ENCODE measurements around the gene KLHL21.

KLHL21 gene

DNA sequence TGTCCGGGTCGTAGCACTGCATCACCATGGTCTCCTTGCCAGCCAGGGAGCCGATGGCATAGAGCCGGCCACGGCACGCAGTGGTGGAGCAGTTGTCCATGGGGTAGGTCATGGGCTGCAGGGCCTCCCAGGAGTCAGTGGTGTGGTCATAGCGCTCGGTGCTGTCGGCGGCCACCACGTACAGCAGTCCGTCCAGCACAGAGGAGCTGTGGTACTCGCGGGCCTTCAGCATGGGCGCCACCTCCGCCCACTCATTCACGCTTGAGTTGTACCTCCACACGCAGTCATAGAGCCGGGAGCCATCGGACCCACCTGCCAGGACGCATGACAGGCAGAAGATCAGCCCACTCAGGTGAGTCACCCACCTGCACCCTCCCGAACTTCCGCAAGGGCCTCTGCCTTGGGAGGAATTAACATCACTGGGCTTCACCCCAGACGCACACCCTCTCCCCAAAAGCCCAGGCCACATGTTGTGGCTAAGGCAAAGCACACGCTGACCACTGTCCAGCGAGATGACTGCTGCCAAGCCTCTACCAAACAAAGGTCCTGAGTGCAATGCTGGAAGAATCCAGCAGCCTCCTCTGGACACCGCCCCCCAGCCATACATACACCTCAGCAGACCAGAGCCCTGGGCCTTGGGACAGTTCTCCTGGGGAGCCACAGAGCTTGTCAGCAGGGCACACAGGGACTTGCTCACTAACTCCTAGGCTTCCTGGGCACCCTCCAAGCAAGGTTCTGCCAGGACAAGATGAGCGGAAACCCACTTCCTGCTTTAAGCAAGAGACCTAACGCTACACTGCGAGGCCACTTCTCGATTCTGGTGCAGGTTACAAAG is 3.3 kb downstream of the KLHL21 start:
- DNase-seq, result no peak

DNA sequence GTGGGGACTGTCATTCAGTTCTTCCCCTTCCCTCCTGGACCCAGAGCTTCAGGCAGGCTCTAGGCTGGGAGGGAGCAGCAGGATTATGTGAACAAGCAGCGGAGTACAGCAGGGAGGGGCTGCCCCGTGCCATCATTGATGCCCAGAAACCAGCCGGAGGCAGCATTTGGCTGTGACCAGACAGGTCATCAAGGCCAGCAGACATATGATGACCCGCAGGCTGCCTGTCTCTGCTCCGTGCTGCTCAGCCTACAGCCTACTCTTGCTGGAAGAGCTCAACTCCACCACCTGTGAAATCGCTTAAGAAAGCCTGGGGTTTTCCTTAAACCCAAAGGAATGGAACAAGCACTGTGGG is 4.9 kb downstream of the KLHL21 start:
- DNase-seq, result no peak

DNA sequence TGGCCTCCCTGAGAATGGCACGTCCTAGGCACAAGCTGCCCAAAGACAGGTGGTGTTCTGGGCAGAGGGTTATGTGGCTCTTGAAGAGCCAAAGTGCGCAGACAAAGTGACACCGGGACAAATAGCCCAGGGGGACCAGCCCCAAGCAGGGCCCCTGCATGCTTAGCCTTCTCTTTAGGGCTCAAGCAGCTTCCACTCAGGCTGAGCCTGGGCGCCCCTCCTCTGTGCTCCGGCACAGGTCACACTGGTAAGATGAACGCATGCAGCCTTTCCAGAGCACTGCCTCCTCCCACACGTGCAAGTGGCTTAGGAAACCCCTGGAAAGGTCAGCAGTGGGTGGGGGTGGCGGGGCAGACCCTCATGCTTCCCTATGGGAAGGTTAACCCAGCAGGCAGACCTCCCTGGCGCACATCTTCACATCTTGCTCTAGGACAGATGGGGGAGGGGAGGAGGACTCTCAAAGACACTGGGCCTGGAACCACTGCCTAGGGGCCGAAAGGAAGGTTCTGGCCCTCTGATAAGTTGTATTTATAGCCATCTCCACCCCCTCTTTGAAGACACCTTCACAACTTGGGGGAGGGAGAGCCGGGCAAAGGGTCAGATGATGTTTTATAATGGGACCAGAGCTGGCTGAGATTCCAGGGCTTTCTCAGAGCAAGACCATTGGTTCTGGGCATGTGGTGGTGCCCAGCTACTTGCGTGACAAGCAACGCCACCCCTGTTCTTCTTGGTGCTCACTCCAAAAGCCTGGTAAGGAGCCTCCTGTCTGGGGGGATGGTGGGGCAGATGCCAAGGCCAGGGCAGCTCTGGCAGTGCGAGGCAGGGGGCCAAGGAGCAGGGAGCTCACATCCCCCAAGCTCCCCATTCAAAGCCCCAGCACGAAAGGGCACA is 5.5 kb downstream of the KLHL21 start:
- DNase-seq, result no peak

DNA sequence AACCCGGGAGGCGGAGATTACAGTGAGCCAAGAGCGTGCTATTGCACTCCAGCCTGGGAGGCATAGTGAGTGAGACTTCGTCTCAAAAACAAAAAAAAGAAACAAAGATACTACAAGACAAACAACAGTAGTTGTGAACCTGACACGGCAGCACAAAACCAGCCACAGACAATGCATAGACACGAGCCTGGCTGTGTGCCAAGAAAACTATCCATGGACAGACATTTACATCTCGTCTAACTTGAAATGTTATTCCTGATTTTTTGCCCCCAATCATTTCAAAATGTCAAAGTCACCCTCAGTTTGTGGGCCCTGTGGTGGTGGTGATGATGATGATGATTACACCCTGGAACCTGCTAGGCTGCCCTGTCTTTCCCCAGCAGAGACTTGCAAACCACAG is 6.3 kb downstream of the KLHL21 start:
- DNase-seq, result no peak

DNA sequence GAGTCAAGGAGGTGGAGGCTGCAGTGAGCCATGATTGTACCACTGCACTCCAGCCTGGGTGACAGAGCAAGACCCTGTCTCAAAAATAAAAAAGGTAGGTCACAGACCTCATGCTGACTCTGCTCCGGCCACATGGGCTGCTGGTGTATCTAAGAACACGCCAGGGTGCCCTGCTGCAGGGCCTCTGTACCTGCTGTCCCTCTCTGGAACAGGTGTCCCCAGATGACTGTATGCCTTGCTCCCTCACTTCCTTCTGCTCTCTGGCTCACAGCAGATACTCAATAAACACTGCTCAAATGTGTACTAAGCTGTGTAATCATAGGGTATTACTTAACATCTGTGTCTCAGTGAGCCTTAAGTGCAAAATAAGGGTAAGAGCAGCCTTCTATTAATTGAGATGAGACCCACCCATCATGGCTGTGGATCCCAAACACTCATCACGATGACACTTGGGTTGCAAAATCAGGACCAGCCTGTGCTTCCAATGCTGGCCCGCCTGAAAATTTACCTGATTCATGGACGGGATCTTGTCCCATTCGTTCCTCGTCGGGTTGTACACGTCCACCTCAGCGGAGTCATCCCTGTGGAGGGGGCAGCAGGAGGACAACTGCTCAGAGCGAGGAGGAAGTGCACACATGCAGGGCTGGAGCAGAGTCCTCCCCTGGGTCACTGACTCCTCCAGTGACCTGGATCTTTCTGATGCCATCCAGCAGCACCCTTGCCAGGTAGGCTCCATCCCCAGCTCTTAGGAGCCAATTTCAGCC is 7.5 kb downstream of the KLHL21 start:
- DNase-seq, result no peak

DNA sequence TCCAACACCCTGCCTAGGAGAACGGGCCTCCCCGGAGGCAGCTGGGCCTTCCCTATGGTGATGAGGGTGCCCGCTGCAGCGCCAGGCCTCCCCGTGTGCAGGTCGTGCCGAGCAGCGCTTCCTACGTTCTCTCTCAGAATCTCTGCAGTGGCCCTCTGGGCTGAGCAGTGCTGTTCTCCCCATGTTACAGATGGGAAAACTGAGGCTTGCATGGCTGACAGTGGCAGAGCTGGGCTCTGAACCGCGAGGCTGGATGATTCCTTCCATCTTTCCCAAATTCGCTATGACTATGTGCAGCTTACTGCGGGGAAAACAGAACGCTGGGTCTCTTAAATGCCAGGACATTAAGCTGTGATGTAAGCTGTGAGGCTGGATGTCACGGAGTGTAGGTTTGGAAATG is 8.9 kb downstream of the KLHL21 start:
- no peak for DNase-seq

DNA sequence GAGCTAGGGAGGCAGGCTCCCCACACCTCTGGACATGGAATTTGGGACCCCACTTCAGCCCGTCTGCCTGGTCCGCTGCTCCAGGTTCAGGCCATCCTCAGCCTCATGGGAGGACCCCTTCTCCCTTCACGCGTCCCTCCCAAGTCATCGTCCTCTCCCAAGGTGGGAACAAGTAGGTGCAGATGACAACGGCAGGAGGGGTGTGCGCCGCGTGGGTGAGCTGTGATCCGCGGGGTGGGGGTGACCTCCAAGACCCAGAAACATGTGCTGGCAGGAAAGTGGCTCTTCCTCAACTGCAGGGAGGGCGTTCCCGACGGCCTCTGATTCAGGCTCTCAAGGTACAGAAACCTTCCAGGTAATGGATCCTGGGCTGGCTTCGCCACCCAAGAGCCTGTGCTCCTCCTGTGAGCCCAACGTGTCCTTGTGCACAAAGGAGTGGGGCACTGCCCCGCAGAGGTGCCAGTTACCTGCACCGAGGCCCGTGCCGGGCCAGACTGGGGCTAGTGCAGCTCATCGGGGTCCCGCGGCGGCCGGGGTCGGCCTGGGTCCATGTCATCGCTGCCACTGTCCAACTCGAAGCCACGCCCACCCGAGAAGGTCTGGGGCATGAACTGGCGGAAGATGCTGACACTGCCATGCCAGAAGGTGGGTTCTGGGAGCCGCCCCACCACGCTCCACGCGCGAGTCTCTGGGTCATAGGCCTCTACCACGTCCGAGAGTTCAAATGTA is 9.6 kb downstream of the KLHL21 start:
- DNase-seq, result no peak

DNA sequence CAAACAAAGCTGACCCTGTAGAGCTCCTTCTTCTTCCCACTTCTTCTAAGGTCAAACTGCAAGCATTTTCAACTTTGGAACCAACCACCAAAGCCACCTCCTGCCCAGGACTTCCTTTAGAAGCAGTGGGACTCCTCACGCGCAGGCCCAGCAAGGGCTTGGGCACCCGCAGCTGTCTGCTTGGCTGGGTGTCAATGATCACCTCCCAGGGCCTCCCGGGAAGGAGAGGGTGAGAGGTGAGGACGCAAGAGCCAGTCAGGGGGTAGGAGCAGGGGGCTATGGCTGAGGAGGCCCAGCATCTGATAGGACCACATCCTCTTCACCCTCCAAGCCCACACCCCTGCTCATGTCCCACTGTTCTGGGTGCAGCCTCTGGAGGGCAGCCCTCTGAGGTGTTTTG is 10.2 kb downstream of the KLHL21 start:
- no peak for DNase-seq

DNA sequence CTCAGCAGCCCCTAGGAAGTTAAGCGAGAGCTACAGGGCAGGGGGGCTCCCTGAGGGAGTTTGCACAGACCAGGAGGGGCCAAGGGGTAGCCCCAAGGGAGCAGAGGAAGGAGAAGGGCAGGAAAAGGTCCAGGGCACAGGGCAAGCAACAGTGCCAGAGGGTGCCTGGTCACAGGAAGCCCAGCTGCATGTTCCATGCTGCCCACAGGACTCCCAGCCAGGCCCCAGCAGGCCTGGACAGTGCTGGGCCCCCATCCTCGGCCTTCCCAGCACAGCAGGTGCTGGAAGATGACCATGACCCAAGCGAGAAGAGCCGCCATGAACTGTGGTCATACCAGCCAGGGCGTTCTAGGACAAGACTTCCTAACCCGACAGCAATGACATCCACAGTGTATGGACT is 11.0 kb downstream of the KLHL21 start:
- DNase-seq, result no peak

DNA sequence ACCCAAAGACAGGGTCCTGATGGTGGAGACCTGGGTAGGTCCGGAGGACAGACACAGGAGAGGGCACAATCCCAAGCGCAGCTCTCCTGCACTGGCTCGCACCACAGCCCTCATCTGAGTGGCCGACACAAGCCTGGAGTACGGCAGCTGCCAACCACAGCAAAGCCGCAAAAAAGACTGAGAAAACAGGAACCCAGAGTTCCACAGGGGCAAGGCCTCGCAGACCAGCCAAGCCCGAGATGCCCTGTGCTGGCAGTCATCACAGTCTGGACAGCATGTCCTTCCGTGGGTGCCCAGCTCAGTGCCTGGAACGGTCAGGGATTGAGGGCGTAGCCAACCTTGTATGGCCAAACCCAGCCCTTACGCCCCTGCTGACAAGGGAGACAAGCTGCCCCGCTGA is 11.4 kb downstream of the KLHL21 start:
- no peak for DNase-seq

DNA sequence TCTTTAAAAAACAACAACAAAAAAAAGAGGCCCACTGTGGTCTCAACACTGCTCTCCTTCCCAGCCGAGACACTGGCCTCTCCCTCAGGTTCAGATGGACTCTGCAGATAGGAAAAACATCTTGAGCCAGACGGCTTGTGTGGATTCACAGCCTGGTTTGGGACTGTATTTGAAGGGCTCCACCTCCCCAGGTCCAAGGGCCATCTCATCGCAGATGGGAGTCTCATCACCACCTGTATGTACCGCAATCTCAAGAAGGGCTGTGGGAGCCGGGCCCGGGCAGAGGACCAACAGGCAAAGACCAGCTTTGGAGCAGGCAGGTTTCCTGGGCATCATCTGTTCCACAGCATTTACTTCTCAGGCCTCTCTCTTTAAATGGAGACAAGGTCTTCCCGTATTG is 12.6 kb downstream of the KLHL21 start:
- DNase-seq, result no peak

DNA sequence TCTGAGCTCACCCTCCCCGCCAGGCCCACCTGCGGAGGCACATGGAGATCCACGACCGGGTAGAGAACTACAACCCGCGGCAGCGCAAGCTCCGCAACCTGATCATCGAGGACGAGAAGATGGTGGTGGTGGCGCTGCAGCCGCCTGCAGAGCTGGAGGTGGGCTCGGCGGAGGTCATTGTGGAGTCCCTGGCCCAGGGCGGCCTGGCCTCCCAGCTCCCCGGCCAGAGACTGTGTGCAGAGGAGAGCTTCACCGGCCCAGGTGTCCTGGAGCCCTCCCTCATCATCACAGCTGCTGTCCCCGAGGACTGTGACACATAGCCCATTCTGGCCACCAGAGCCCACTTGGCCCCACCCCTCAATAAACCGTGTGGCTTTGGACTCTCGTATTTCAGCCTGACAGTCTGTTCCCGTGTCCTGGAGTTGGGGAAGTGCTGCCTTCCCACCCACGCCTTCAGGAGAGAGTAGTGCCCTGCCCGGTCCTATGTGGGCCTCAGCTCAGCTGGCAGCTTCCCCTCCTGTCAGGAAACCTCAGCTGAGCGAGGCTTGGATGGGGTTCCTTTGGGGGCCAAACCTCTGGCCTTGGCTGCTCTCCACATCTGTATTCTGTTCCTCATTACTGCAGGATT is 13.7 kb downstream of the KLHL21 start:
- no peak for DNase-seq

DNA sequence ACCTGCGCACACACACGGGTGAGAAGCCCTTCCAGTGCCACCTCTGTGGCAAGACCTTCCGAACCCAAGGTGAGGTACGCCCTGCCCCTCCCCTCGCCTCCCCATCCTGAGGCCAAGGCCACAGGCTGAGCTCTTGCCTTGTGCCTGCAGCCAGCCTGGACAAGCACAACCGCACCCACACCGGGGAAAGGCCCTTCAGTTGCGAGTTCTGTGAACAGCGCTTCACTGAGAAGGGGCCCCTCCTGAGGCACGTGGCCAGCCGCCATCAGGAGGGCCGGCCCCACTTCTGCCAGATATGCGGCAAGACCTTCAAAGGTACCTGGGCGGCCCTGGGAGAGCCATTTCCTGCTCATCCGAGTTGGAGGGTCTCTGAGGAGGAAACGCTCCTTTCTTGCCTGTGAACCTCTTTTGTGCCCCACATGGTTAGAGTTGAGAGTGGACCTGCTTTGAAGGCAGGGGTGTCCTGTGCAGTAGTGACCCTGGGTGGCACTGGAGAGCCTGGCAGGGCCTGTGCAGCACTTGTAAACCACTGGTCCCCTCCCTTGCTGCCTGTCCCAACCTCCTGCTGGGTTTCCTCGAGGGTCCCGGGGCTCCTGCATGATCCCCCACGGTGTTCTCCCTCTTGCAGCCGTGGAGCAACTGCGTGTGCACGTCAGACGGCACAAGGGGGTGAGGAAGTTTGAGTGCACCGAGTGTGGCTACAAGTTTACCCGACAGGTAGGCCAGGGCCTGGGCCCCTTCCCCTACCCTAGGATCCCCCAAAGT is 14.4 kb downstream of the KLHL21 start:
- no peak for DNase-seq

DNA sequence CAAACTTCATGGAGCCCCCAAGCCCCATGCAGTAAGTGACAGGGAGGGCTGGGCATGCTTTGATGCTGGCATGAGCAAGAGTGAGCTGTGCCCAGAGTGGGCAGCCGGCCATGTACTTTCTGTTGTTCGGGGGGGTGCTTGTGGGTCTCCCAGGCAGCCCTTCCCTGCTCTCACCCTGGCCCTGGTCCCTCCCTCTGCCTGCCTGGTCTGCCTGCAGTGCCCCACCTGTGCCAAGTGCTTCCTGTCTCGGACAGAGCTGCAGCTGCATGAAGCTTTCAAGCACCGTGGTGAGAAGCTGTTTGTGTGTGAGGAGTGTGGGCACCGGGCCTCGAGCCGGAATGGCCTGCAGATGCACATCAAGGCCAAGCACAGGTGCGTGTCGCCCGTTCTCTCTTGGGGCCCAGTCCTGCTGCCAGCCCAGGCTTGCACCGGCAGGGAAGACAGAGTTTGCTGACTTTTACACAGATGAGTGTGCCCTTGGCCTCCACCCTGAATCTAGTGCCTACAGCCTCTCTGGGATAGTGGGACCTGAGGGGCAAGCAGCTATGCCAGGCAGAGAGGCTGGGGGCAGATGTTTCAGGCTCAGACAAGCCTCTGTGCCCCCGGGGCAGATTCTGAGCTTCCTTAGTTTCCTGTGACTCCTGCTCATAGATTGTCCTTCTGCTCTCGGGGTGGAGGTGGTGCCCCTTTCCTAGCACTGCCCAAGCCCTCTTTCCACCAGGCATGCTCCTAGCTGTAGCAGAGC is 15.2 kb downstream of the KLHL21 start:
- DNase-seq, result peak; percentile 66

DNA sequence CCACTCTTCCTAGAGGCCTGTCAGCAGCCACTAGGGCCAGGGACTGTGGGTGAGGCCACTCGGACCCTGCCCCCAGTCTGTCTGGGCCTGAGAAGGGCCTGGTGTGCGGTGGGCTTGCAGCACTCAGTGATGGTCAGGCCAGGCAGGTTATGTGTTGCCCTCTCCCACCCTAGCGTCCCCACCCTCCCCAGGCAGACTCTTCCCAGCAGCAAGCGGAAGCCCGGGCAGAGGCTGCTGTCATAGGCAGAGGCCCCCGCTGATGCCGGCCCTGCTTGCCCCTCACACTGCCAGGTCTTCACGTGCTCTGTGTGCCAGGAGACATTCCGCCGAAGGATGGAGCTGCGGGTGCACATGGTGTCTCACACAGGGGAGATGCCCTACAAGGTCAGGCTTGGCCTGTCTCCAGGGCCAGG is 16.3 kb downstream of the KLHL21 start:
- no peak for DNase-seq

DNA sequence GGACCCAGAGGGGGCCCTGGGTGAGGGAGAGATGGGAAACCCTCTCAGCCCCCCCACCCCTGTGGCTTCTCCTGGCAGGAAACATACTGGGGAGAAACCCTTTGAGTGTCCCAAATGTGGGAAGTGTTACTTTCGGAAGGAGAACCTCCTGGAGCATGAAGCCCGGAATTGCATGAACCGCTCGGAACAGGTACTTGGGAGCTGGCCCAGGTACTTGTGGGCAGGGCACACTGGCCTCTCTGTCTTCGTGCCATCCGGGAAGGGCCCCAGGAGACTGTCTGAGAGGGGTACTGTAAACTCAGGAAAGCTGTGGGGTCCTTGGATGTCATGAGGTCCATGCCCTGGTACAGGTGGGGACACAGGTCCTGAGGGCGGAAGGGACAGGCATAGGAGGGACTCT is 16.8 kb downstream of the KLHL21 start:
- no peak for DNase-seq

DNA sequence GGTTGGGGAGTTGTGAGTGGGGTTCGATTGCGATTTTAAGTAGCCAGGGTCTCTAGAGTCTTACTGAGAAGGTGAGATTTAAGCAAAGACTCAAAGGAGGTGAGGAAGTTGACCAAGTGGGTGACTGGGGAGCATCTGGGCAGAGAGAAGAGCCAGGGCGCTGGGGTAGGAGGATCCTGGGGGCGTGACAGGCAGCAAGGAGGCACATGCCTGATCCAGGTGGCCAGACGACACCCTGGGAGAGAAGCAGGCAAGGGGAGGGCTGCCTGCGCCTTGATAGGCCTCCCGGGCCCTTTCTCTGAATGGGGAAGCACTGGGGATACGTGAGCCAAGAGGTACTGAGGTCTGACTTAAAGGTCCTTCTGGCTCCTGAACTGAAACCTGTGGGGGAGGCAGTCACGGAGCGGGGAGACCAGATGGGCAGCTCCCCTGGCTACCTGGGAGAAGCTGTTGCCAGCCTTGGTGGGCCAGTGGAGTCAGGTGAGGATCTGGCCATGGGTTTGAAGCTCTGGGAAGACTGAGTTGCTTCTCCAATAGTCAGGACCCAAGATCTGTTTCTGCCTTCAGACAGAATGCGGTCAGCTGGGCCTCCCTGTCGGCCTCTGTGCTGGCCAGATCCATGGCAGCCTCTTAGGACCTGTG is 17.5 kb downstream of the KLHL21 start:
- no peak for DNase-seq

DNA sequence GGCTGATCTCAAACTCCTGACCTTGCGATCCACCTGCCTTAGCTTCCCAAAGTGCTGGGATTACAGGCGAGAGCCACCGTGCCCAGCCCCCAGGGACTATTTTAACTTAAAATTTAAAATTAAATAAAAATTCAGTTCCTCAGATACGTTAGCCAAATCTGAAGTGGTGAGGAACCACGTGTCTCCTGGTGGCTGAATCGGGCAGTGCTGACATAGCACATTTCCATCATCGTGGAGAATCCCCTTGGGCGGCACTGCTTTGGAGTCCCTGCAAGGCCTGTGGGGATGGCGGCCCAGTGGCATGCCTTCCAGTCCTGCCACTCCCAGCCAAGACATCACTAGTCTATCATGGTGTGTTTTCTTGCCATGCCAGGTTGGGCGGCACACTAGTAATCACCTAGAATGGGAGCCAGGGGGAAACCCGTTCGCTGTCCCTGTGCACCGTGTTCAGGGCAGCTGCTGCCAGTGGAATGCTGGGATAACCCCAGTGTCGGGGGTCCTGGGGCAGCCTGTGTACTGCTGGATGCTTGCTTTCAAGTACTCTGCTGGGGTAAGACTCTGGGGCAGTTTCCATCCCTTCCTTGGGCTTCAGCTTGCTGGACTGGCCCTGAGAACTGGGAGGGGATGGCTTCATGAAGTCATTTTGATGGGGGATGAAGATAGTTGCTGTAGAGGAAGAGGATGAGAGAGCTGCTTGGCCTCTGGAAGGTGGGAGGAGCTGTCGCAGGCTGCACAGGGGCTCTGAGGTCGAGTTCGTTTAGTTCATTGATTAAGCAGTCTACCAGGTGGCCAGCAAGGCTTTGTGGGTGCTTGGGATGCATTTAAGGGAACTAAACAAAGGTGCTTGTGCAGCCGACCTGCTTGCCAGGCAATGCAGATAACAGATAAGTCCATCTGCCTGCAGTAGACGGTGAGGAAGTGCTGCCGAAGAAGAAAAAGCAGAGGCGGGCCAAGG is 18.3 kb downstream of the KLHL21 start:
- DNase-seq, result no peak

DNA sequence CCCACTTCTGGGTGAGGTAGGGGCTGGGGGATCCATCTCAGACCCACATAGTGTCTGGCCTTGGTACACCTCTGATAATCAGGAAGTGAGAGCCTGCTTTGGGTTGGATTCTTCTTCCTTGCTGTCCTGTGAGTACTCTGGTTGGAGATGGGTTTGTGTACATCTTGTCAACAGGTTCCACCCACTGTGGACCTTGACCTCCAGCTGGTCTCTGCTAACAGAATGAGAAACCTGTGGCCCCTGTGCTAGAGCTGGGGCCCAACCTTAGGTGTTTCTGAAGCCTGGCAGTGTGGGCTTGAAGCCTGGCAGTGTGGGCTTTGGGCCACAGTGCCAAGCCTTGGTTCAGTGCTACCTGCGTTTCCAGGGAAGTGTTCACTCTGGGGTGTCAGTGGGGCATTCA is 20.3 kb downstream of the KLHL21 start:
- no peak for DNase-seq

Measured in right hindlimb (tissue), 1 donor.